Tibial nerve (tissue), 4 donors: ENCODE data around the gene RGL4.

Experiments used
- EP300 ChIP-seq, 2 donors: sonication (generic); formaldehyde crosslinking; IDR thresholded peaks; one replicate each; pipeline ENCODE4 v1.6.1; 2017; ENCODE audit warnings: antibody characterized with exemption in 2 of 2, mild to moderate bottlenecking in 1 of 2
- POLR2A ChIP-seq, 2 donors: fragments of 450-650 bp; IDR thresholded peaks; one replicate each; pipeline ENCODE4 v1.6.1; 2017; ENCODE audit warnings: antibody characterized with exemption in 2 of 2, mild to moderate bottlenecking in 2 of 2, moderate library complexity in 2 of 2
- TF ChIP-seq, protein P1 (sequence below), 5 experiments: fragments of 200-600 bp in 3 of 5; fragments of 450-650 bp in 2 of 5; sonication (generic) in 3 of 5; IDR thresholded peaks; one replicate each; pipeline ENCODE4 v1.5.1; 2016 to 2019; ENCODE audit warnings: antibody characterized with exemption in 5 of 5, mild to moderate bottlenecking in 3 of 5, moderate library complexity in 2 of 5

DNA sequence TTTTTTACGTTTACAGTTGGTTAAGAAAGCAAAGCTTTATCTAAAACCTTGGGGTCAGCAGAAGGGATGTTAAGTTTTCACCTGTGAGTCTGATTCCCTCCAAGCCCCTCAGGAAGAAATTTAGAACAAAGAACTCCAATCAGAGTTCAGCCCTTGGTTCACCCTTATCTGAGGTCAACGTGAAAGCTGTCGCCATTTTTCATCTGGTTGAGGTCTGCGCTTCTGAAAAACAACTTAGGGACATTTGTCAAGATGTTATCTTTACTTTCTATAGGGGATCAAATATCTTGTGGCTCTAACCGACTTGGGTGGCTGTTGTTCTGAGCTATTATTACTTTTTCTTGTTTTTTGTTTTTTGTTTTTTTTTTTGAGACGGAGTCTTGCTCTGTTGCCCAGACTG is 30.0 kb downstream of the RGL4 start:
- TF ChIP-seq, protein P1, sequence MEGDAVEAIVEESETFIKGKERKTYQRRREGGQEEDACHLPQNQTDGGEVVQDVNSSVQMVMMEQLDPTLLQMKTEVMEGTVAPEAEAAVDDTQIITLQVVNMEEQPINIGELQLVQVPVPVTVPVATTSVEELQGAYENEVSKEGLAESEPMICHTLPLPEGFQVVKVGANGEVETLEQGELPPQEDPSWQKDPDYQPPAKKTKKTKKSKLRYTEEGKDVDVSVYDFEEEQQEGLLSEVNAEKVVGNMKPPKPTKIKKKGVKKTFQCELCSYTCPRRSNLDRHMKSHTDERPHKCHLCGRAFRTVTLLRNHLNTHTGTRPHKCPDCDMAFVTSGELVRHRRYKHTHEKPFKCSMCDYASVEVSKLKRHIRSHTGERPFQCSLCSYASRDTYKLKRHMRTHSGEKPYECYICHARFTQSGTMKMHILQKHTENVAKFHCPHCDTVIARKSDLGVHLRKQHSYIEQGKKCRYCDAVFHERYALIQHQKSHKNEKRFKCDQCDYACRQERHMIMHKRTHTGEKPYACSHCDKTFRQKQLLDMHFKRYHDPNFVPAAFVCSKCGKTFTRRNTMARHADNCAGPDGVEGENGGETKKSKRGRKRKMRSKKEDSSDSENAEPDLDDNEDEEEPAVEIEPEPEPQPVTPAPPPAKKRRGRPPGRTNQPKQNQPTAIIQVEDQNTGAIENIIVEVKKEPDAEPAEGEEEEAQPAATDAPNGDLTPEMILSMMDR (IDR thresholded peaks at IDR 0.05) = no peak
- no peak for TF ChIP-seq EP300 (IDR thresholded peaks at IDR 0.05)
- no peak for TF ChIP-seq POLR2A (IDR thresholded peaks at IDR 0.05)
